ENCODE measurements around the gene PCA3. TPM values are rescaled to one million over a fixed set of nuclear protein-coding genes. Genes with fewer than 3 reads are reported as not detected.

PCA3 gene
- total and polyA plus RNA-seq, 10 of the 15 experiments (the other 5 are each of a cell fraction or from before 2014, with no cell fraction given), result 0.05 TPM; not detected in 9

DNA sequence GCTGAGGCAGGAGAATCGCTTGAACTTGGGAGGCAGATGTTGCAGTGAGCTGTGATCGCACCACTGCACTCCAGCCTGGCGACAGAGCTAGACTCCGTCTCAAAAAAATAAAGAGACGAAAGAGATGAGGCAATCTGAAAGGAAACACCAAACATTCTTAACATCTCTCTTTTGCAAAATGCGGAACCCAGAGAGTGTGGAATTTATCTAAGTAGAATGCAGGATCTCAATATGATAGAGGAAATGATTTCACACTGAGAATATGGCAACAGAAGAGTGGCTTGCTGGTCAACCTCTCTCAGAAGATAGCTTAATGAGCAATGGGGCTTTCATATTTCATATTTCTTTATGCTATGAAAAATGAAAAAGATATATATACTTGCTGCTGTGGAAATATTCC is 33.4 kb upstream of the PCA3 start:
- no peak overlapping the region for H3K4me3 ChIP-seq
- peaks cover 0 to 3% of the 10 kb centered on the region in 2 experiments; a peak in 3 of 4 replicates for H3K27me3 ChIP-seq (replicated peaks in 1 of 2; ENCODE audit: control insufficient read depth in 2 of 2, insufficient read depth in 2 of 2, low read length in 1 of 2)
- FAIRE-seq, result no peak
- intact Hi-C loops (cut with micrococcal nuclease; ENCODE audit: unreplicated experiment) (no loop called here), in situ Hi-C loops (cut with MboI) (no loop called here)
- no peak for DNase-seq (ENCODE audit: low read depth, low spot score)
- no TSS peak for BruUV-seq (replicated peaks)
- H3K4me2 ChIP-seq (ENCODE audit: control insufficient read depth, insufficient read depth), result no peak overlapping the region
- 64% methylated on average over 6 of the region's 6 CpGs for WGBS (ENCODE audit: insufficient coverage, insufficient replicate concordance, low lambda C conversion rate, missing lambda C conversion rate)
- TF ChIP-seq PML (IDR thresholded peaks at IDR 0.05; ENCODE audit: low read length) (no peak), CHD4 (IDR thresholded peaks at IDR 0.05) (no peak), NBN (IDR thresholded peaks at IDR 0.05) (no peak), YBX1 (IDR thresholded peaks at IDR 0.05) (no peak), RBBP5 (conservative IDR thresholded peaks at IDR 0.05) (no peak)
- TF ChIP-seq, protein P1, sequence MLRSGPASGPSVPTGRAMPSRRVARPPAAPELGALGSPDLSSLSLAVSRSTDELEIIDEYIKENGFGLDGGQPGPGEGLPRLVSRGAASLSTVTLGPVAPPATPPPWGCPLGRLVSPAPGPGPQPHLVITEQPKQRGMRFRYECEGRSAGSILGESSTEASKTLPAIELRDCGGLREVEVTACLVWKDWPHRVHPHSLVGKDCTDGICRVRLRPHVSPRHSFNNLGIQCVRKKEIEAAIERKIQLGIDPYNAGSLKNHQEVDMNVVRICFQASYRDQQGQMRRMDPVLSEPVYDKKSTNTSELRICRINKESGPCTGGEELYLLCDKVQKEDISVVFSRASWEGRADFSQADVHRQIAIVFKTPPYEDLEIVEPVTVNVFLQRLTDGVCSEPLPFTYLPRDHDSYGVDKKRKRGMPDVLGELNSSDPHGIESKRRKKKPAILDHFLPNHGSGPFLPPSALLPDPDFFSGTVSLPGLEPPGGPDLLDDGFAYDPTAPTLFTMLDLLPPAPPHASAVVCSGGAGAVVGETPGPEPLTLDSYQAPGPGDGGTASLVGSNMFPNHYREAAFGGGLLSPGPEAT (IDR thresholded peaks at IDR 0.05; ENCODE audit: low read depth), result no peak
- TF ChIP-seq, protein P2, sequence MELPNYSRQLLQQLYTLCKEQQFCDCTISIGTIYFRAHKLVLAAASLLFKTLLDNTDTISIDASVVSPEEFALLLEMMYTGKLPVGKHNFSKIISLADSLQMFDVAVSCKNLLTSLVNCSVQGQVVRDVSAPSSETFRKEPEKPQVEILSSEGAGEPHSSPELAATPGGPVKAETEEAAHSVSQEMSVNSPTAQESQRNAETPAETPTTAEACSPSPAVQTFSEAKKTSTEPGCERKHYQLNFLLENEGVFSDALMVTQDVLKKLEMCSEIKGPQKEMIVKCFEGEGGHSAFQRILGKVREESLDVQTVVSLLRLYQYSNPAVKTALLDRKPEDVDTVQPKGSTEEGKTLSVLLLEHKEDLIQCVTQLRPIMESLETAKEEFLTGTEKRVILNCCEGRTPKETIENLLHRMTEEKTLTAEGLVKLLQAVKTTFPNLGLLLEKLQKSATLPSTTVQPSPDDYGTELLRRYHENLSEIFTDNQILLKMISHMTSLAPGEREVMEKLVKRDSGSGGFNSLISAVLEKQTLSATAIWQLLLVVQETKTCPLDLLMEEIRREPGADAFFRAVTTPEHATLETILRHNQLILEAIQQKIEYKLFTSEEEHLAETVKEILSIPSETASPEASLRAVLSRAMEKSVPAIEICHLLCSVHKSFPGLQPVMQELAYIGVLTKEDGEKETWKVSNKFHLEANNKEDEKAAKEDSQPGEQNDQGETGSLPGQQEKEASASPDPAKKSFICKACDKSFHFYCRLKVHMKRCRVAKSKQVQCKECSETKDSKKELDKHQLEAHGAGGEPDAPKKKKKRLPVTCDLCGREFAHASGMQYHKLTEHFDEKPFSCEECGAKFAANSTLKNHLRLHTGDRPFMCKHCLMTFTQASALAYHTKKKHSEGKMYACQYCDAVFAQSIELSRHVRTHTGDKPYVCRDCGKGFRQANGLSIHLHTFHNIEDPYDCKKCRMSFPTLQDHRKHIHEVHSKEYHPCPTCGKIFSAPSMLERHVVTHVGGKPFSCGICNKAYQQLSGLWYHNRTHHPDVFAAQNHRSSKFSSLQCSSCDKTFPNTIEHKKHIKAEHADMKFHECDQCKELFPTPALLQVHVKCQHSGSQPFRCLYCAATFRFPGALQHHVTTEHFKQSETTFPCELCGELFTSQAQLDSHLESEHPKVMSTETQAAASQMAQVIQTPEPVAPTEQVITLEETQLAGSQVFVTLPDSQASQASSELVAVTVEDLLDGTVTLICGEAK (IDR thresholded peaks at IDR 0.05; ENCODE audit: borderline replicate concordance), result no peak
- ATAC-seq, result no peak
- H4K20me1 ChIP-seq (ENCODE audit: control insufficient read depth, insufficient read depth), result no peaks in the 10 kb centered on the region
- SMC1A ChIA-PET (ENCODE audit: uncharacterized antibody, unreplicated experiment), result no interaction called here
- CTCF ChIA-PET, result no interaction called here
- no peaks in the 10 kb centered on the region for H3K36me3 ChIP-seq (ENCODE audit: control insufficient read depth in 2 of 2, insufficient read depth in 2 of 2, low read length in 1 of 2)
- H3K9ac ChIP-seq (ENCODE audit: control insufficient read depth, insufficient read depth, low read length), result no peak overlapping the region
- H3K79me2 ChIP-seq (ENCODE audit: control insufficient read depth, insufficient read depth, low read length), result no peaks in the 10 kb centered on the region
- POLR2A ChIA-PET, result interaction anchor here (0.7 kb wide), 1 partner anchor 27 kb away, joined by 3 read pairs; no protein-coding TSS in a partner anchor
- no peaks in the 10 kb centered on the region for H3K4me1 ChIP-seq (ENCODE audit: control insufficient read depth, insufficient read depth, low read length)
- no peaks in the 10 kb centered on the region for H3K9me3 ChIP-seq (replicated peaks; ENCODE audit: control insufficient read depth, insufficient read depth, low read length)
- no peak overlapping the region for H3K27ac ChIP-seq (ENCODE audit: control insufficient read depth, insufficient read depth)
- no peak overlapping the region for H2AFZ ChIP-seq (ENCODE audit: control insufficient read depth, low read depth, low read length)
- RAD21 ChIA-PET (ENCODE audit: unreplicated experiment), result no interaction called here

All from GM12878 (cell line).